ENCODE measurements around the gene ADGRD2. TPM values are rescaled to one million over a fixed set of nuclear protein-coding genes. Genes with fewer than 3 reads are reported as not detected.

The ADGRD2 gene
- total and polyA plus RNA-seq, 9 donors, result not detected

- peak in 2 of 5 donors; percentile 47 to 50 for DNase-seq
- H3K9me3 ChIP-seq, result no peaks in the 10 kb centered on the region
- WGBS, 3 donors, result 42 to 52% (median 47%) methylated on average over 67 to 69 of the region's 69 CpGs
- H3K27me3 ChIP-seq, result no peaks in the 10 kb centered on the region
- intact Hi-C loops (cut with DNase I), result no loop called here
- H3K4me3 ChIP-seq, result peak overlapping the region; percentile 26
- peaks cover 17% of the 10 kb centered on the region for H3K4me1 ChIP-seq (ENCODE audit: insufficient read depth)
- no peak overlapping the region for H3K27ac ChIP-seq
- TF ChIP-seq EP300 (IDR thresholded peaks at IDR 0.05) (no peak), CTCF (IDR thresholded peaks at IDR 0.05) (no peak), POLR2A (IDR thresholded peaks at IDR 0.05) (no peak)
- H3K36me3 ChIP-seq, result no peaks in the 10 kb centered on the region
Measured at GRCh38 chr9:124505006-124505900, 55.0 kb downstream of the ADGRD2 start.

- intact Hi-C loops (cut with DNase I), result no loop called here
- TF ChIP-seq EP300 (IDR thresholded peaks at IDR 0.05), result no peak
- TF ChIP-seq CTCF (IDR thresholded peaks at IDR 0.05), result no peak
- no peak for TF ChIP-seq POLR2A (IDR thresholded peaks at IDR 0.05)
- Histone ChIP-seq H3K4me3 (no peak overlapping the region), H3K27ac (no peak overlapping the region), H3K4me1 (ENCODE audit: insufficient read depth) (peaks cover 18% of the 10 kb centered on the region), H3K9me3 (no peaks in the 10 kb centered on the region), H3K36me3 (no peaks in the 10 kb centered on the region), H3K27me3 (no peaks in the 10 kb centered on the region)
- 77 to 89% (median 81%) methylated on average over 19 of the region's 19 CpGs for WGBS, 3 donors
- DNase-seq, result peak in 1 of 5 donors; percentile 36
Measured at GRCh38 chr9:124505901-124506346, 55.7 kb downstream of the ADGRD2 start.

GRCh38 chr9:124506433-124506832 lies 56.2 kb downstream of the ADGRD2 start:
- Histone ChIP-seq H3K27me3 (no peaks in the 10 kb centered on the region), H3K27ac (peak overlapping the region; percentile 72 to 77), H3K4me3 (peak overlapping the region; percentile 46), H3K9me3 (no peaks in the 10 kb centered on the region), H3K36me3 (no peaks in the 10 kb centered on the region), H3K4me1 (ENCODE audit: insufficient read depth) (peaks cover 23% of the 10 kb centered on the region)
- TF ChIP-seq POLR2A (IDR thresholded peaks at IDR 0.05) (no peak), CTCF (IDR thresholded peaks at IDR 0.05) (no peak), EP300 (IDR thresholded peaks at IDR 0.05) (no peak)
- 6 to 25% (median 13%) methylated on average over 8 of the region's 8 CpGs for WGBS, 3 donors
- no peak for DNase-seq
- intact Hi-C loops (cut with DNase I), result no loop called here

GRCh38 chr9:124506931-124507879 lies 57.0 kb downstream of the ADGRD2 start, which contains the start of gene NR5A1:
Gene NR5A1 (minus strand): TSS chr9:124507399. CDS start chr9:124503395, 4,004 bp downstream.
- peak; percentile 75 to 85 (median 79) for DNase-seq
- peak within 1 kb of the TSS; percentile 46 for H3K4me3 ChIP-seq
- intact Hi-C loops (cut with DNase I), result no loop called here
- H3K4me1 ChIP-seq (ENCODE audit: insufficient read depth), result peaks cover 29% of the 10 kb centered on the region
- H3K36me3 ChIP-seq, result no peaks in the 10 kb centered on the region
- peak within 1 kb of the TSS; percentile 72 to 77 for H3K27ac ChIP-seq
- 7 to 35% (median 14%) methylated on average over 32 to 34 of the region's 34 CpGs for WGBS, 3 donors
- H3K27me3 ChIP-seq, result no peaks in the 10 kb centered on the region
- no peak for TF ChIP-seq EP300 (IDR thresholded peaks at IDR 0.05)
- TF ChIP-seq POLR2A (IDR thresholded peaks at IDR 0.05), result peak; percentile 67
- no peaks in the 10 kb centered on the region for H3K9me3 ChIP-seq
